GM23338 (cell line): ENCODE data around the gene RPL3. TPM values are rescaled to one million over a fixed set of nuclear protein-coding genes. Genes with fewer than 3 reads are reported as not detected.

Experiments
- ATAC-seq: fragments of 200-7000 bp; cut with Tn5 transposase; 3 replicates; pipeline ENCODE4 v1.9.1; 2020
- DNase-seq: peaks from one replicate; pipeline ENCODE4 v3.0.0-alpha.2; 2015; ENCODE audit warnings: low spot score
- H2AFZ ChIP-seq: fragments of 200-600 bp; sonication (generic); 2 replicates; pipeline ENCODE4 v1.8.0; 2016; ENCODE audit warnings: antibody characterized with exemption, mild to moderate bottlenecking, moderate library complexity
- H3F3A ChIP-seq: fragments of 200-600 bp; sonication (generic); replicated peaks from 2 replicates; pipeline ENCODE4 v1.8.0; 2017; ENCODE audit warnings: antibody characterized with exemption, mixed run types, low read depth
- H3K27ac ChIP-seq: fragments of 200-600 bp; sonication (generic); 2 replicates; pipeline ENCODE4 v1.6.1; 2016; ENCODE audit warnings: low read depth
- H3K27me3 ChIP-seq: fragments of 200-600 bp; sonication (generic); 2 replicates; pipeline ENCODE4 v1.8.0; 2016; ENCODE audit warnings: mild to moderate bottlenecking, mixed run types, moderate library complexity; ENCODE audit not compliant: insufficient read depth
- H3K36me3 ChIP-seq: fragments of 200-600 bp; sonication (generic); 2 replicates; pipeline ENCODE4 v1.8.0; 2016; ENCODE audit warnings: mild to moderate bottlenecking; ENCODE audit not compliant: insufficient read depth
- H3K4me1 ChIP-seq: fragments of 200-600 bp; sonication (generic); 2 replicates; pipeline ENCODE4 v1.8.0; 2016; ENCODE audit warnings: mild to moderate bottlenecking, moderate library complexity; ENCODE audit not compliant: insufficient read depth
- H3K4me2 ChIP-seq: fragments of 200-600 bp; sonication (generic); 2 replicates; pipeline ENCODE4 v1.7.1; 2017; ENCODE audit warnings: mixed run types
- H3K4me3 ChIP-seq: fragments of 200-600 bp; sonication (generic); 2 replicates; pipeline ENCODE4 v1.6.1; 2016; ENCODE audit warnings: mixed run types
- H3K79me2 ChIP-seq: fragments of 200-600 bp; sonication (generic); replicated peaks from 2 replicates; pipeline ENCODE4 v1.8.0; 2017; ENCODE audit warnings: mild to moderate bottlenecking; ENCODE audit not compliant: insufficient read depth
- H3K9me2 ChIP-seq: fragments of 200-600 bp; sonication (generic); 2 replicates; pipeline ENCODE4 v1.8.0; 2017; ENCODE audit not compliant: insufficient read depth
- H4K20me1 ChIP-seq: fragments of 200-600 bp; sonication (generic); replicated peaks from 2 replicates; pipeline ENCODE4 v1.8.0; 2017; ENCODE audit warnings: mild to moderate bottlenecking; ENCODE audit not compliant: insufficient read depth
- H3K27ac Mint-ChIP-seq: 2 replicates; pipeline ENCODE4 v1.8.0; 2020; ENCODE audit warnings: inconsistent platforms, mild to moderate bottlenecking, moderate library complexity, mixed read lengths
- H3K27me3 Mint-ChIP-seq: 3 replicates; pipeline ENCODE4 v1.8.0; 2022; ENCODE audit warnings: low read depth, mild to moderate bottlenecking, moderate library complexity, mixed read lengths, inconsistent platforms; ENCODE audit not compliant: insufficient read depth, poor library complexity
- H3K36me3 Mint-ChIP-seq: 3 replicates; pipeline ENCODE4 v1.8.0; 2021; ENCODE audit warnings: low read depth, mild to moderate bottlenecking, inconsistent platforms, moderate library complexity, mixed read lengths
- H3K4me1 Mint-ChIP-seq: 3 replicates; pipeline ENCODE4 v1.8.0; 2020; ENCODE audit warnings: mild to moderate bottlenecking, inconsistent platforms, mixed read lengths
- H3K4me3 Mint-ChIP-seq: 3 replicates; pipeline ENCODE4 v1.8.0; 2021; ENCODE audit warnings: moderate library complexity, mild to moderate bottlenecking, inconsistent platforms, mixed read lengths
- H3K9me3 Mint-ChIP-seq: 3 replicates; pipeline ENCODE4 v1.8.0; 2020; ENCODE audit warnings: moderate library complexity, mild to moderate bottlenecking, inconsistent platforms, mixed read lengths
- CREB1 ChIP-seq: fragments of 250-450 bp; sonication (Bioruptor Pico); IDR thresholded peaks from 2 replicates; pipeline ENCODE4 v1.5.0; 2020; ENCODE audit warnings: low read depth, mild to moderate bottlenecking, moderate library complexity
- EZH2 ChIP-seq: fragments of 200-600 bp; sonication (generic); IDR thresholded peaks from one replicate; pipeline ENCODE4 v1.8.0; 2017; ENCODE audit warnings: antibody characterized with exemption, mild to moderate bottlenecking, low read depth; ENCODE audit not compliant: unreplicated experiment
- EZH2phosphoT487 ChIP-seq: fragments of 200-600 bp; sonication (generic); IDR thresholded peaks from one replicate; pipeline ENCODE4 v1.8.1; 2018; ENCODE audit warnings: antibody characterized with exemption; ENCODE audit not compliant: unreplicated experiment
- JUNB ChIP-seq: IDR thresholded peaks from one replicate; pipeline ENCODE4 v1.6.1; 2016; ENCODE audit warnings: antibody characterized with exemption; ENCODE audit not compliant: unreplicated experiment
- NANOG ChIP-seq: IDR thresholded peaks from 2 replicates; pipeline ENCODE4 v1.6.1; 2016; ENCODE audit warnings: antibody characterized with exemption, borderline replicate concordance
- POLR2AphosphoS5 ChIP-seq: IDR thresholded peaks from 2 replicates; pipeline ENCODE4 v1.6.1; 2016; ENCODE audit warnings: antibody characterized with exemption, low read depth
- STAT1 ChIP-seq: IDR thresholded peaks from one replicate; pipeline ENCODE4 v1.6.1; 2016; ENCODE audit warnings: antibody characterized with exemption; ENCODE audit not compliant: unreplicated experiment
- ZNF114 ChIP-seq: fragments of 250-450 bp; sonication (Bioruptor Pico); IDR thresholded peaks from 2 replicates; pipeline ENCODE4 v1.5.0; 2020; ENCODE audit warnings: mild to moderate bottlenecking, moderate library complexity
- ZNF331 ChIP-seq: fragments of 250-450 bp; sonication (Bioruptor Pico); IDR thresholded peaks from 2 replicates; pipeline ENCODE4 v1.5.0; 2020; ENCODE audit warnings: low read depth, mild to moderate bottlenecking, moderate library complexity
- polyA plus RNA-seq: library from polyadenylated mRNA; unstranded; fragments of >200 nt; fragmentation: Nextera tagmentation; extraction: Ambion mirVana; gene quantifications from 2 replicates; pipeline ENCODE4 v1.2.1, GENCODE V29; 2016
- total RNA-seq: library from RNA; depleted of rRNA; stranded (reverse); fragments of >200 nt; shearing (Covaris generic); gene quantifications from 2 replicates; pipeline ENCODE4 v1.2.3, GENCODE V29; 2014
- TF ChIP-seq, protein P1 (sequence below): IDR thresholded peaks from 2 replicates; pipeline ENCODE4 v1.6.1; 2016; ENCODE audit warnings: antibody characterized with exemption
- TF ChIP-seq, protein P2 (sequence below): IDR thresholded peaks from one replicate; pipeline ENCODE4 v1.6.1; 2018; ENCODE audit warnings: antibody characterized with exemption; ENCODE audit not compliant: unreplicated experiment
- TF ChIP-seq, protein P3 (sequence below): fragments of 250-450 bp; sonication (Bioruptor Pico); IDR thresholded peaks from 2 replicates; pipeline ENCODE4 v1.5.0; 2020; ENCODE audit warnings: mild to moderate bottlenecking, moderate library complexity
- TF ChIP-seq, protein P4 (sequence below), 2 experiments: fragments of 200-600 bp in 1 of 2; sonication (generic) in 1 of 2; conservative IDR thresholded peaks; 2 replicates each; pipeline versions ENCODE4 v1.5.1 to v1.6.1; 2016 to 2017; ENCODE audit warnings: antibody characterized with exemption in 2 of 2, low read depth in 2 of 2, mild to moderate bottlenecking in 2 of 2, moderate library complexity in 1 of 2

The RPL3 gene
- total and polyA plus RNA-seq, 2 experiments from 2014 or later, result 1,983 to 3,244 TPM

DNA sequence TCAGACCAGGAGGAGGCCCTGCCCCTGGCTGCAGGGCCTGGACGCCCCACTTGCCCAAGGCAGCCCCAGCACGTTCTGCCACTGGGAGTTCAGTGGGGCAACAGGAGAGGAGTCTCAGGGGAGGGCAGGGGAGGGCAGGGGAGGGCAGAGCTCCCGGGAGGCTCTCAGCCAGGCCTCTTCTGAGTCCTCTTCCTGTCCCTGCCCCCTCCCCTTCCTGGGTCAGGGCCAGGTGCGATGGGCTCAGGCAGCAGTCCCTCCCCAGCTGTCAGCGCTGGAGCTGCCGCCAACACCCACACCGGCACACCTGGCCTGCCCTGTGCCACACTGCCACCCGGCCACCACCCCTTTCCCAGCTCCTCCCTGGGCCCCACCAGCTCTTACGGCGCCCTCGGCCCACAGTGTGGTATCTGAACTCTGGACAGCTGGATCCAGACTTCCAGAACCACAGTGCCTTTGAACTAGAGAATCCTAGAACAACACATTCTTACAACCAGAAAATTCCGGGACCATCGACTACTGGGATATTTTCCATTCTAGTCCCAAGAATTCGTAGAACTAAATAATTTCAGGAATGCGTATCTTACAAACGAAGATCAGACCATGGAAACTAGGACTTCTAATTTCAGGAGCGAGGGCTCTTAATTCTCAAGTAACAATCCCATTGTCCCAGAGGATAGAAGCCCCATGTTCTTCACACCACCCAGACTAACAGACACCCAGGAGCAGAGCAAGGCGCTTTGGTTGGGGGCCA, 21.8 kb downstream of the RPL3 start:
- Histone ChIP-seq H3K4me1 (peaks cover 18% of the 10 kb centered on the region; the same call in 1 of the 2 replicates), H3K4me2 (no peak overlapping the region), H3K4me3 (no peak overlapping the region), H3K36me3 (no peaks in the 10 kb centered on the region), H3K79me2 (no peaks in the 10 kb centered on the region), H3K27ac (peak overlapping the region; percentile 72), H4K20me1 (no peaks in the 10 kb centered on the region), H2AFZ (peak overlapping the region; percentile 76), H3K27me3 (no peaks in the 10 kb centered on the region), H3K9me2 (no peaks in the 10 kb centered on the region), H3F3A (0 out of 2 replicates have a peak, but pooled peaks cover 6% of the 10 kb centered on the region)
- ATAC-seq (peak; percentile 10), DNase-seq (peak; percentile 70)
- Mint-ChIP-seq H3K4me3 (no peak overlapping the region; the same call in 2 of the 3 replicates), H3K36me3 (no peaks in the 10 kb centered on the region; the same call in 1 of the 3 replicates), H3K9me3 (peaks cover 9% of the 10 kb centered on the region; the same call in 2 of the 3 replicates), H3K27ac (no peak overlapping the region), H3K4me1 (peaks cover 34% of the 10 kb centered on the region), H3K27me3 (peaks cover 20% of the 10 kb centered on the region)
- TF ChIP-seq NANOG, result no peak
- TF ChIP-seq EZH2phosphoT487, result no peak
- TF ChIP-seq JUNB, result no peak
- no peak for TF ChIP-seq EZH2
- TF ChIP-seq, protein P1, sequence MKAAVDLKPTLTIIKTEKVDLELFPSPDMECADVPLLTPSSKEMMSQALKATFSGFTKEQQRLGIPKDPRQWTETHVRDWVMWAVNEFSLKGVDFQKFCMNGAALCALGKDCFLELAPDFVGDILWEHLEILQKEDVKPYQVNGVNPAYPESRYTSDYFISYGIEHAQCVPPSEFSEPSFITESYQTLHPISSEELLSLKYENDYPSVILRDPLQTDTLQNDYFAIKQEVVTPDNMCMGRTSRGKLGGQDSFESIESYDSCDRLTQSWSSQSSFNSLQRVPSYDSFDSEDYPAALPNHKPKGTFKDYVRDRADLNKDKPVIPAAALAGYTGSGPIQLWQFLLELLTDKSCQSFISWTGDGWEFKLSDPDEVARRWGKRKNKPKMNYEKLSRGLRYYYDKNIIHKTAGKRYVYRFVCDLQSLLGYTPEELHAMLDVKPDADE, result no peak
- no peak for TF ChIP-seq ZNF114 (CRISPR knock-in tag)
- TF ChIP-seq POLR2AphosphoS5, result no peak
- no peak for TF ChIP-seq STAT1
- TF ChIP-seq, protein P2, sequence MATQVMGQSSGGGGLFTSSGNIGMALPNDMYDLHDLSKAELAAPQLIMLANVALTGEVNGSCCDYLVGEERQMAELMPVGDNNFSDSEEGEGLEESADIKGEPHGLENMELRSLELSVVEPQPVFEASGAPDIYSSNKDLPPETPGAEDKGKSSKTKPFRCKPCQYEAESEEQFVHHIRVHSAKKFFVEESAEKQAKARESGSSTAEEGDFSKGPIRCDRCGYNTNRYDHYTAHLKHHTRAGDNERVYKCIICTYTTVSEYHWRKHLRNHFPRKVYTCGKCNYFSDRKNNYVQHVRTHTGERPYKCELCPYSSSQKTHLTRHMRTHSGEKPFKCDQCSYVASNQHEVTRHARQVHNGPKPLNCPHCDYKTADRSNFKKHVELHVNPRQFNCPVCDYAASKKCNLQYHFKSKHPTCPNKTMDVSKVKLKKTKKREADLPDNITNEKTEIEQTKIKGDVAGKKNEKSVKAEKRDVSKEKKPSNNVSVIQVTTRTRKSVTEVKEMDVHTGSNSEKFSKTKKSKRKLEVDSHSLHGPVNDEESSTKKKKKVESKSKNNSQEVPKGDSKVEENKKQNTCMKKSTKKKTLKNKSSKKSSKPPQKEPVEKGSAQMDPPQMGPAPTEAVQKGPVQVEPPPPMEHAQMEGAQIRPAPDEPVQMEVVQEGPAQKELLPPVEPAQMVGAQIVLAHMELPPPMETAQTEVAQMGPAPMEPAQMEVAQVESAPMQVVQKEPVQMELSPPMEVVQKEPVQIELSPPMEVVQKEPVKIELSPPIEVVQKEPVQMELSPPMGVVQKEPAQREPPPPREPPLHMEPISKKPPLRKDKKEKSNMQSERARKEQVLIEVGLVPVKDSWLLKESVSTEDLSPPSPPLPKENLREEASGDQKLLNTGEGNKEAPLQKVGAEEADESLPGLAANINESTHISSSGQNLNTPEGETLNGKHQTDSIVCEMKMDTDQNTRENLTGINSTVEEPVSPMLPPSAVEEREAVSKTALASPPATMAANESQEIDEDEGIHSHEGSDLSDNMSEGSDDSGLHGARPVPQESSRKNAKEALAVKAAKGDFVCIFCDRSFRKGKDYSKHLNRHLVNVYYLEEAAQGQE, result no peak
- TF ChIP-seq, protein P3, sequence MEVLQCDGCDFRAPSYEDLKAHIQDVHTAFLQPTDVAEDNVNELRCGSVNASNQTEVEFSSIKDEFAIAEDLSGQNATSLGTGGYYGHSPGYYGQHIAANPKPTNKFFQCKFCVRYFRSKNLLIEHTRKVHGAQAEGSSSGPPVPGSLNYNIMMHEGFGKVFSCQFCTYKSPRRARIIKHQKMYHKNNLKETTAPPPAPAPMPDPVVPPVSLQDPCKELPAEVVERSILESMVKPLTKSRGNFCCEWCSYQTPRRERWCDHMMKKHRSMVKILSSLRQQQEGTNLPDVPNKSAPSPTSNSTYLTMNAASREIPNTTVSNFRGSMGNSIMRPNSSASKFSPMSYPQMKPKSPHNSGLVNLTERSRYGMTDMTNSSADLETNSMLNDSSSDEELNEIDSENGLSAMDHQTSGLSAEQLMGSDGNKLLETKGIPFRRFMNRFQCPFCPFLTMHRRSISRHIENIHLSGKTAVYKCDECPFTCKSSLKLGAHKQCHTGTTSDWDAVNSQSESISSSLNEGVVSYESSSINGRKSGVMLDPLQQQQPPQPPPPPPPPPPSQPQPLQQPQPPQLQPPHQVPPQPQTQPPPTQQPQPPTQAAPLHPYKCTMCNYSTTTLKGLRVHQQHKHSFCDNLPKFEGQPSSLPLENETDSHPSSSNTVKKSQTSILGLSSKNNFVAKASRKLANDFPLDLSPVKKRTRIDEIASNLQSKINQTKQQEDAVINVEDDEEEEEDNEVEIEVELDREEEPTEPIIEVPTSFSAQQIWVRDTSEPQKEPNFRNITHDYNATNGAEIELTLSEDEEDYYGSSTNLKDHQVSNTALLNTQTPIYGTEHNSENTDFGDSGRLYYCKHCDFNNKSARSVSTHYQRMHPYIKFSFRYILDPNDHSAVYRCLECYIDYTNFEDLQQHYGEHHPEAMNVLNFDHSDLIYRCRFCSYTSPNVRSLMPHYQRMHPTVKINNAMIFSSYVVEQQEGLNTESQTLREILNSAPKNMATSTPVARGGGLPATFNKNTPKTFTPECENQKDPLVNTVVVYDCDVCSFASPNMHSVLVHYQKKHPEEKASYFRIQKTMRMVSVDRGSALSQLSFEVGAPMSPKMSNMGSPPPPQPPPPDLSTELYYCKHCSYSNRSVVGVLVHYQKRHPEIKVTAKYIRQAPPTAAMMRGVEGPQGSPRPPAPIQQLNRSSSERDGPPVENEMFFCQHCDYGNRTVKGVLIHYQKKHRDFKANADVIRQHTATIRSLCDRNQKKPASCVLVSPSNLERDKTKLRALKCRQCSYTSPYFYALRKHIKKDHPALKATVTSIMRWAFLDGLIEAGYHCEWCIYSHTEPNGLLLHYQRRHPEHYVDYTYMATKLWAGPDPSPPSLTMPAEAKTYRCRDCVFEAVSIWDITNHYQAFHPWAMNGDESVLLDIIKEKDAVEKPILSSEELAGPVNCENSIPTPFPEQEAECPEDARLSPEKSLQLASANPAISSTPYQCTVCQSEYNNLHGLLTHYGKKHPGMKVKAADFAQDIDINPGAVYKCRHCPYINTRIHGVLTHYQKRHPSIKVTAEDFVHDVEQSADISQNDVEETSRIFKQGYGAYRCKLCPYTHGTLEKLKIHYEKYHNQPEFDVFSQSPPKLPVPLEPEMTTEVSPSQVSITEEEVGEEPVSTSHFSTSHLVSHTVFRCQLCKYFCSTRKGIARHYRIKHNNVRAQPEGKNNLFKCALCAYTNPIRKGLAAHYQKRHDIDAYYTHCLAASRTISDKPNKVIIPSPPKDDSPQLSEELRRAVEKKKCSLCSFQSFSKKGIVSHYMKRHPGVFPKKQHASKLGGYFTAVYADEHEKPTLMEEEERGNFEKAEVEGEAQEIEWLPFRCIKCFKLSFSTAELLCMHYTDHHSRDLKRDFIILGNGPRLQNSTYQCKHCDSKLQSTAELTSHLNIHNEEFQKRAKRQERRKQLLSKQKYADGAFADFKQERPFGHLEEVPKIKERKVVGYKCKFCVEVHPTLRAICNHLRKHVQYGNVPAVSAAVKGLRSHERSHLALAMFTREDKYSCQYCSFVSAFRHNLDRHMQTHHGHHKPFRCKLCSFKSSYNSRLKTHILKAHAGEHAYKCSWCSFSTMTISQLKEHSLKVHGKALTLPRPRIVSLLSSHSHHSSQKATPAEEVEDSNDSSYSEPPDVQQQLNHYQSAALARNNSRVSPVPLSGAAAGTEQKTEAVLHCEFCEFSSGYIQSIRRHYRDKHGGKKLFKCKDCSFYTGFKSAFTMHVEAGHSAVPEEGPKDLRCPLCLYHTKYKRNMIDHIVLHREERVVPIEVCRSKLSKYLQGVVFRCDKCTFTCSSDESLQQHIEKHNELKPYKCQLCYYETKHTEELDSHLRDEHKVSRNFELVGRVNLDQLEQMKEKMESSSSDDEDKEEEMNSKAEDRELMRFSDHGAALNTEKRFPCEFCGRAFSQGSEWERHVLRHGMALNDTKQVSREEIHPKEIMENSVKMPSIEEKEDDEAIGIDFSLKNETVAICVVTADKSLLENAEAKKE (CRISPR knock-in tag), result no peak
- TF ChIP-seq, protein P4, sequence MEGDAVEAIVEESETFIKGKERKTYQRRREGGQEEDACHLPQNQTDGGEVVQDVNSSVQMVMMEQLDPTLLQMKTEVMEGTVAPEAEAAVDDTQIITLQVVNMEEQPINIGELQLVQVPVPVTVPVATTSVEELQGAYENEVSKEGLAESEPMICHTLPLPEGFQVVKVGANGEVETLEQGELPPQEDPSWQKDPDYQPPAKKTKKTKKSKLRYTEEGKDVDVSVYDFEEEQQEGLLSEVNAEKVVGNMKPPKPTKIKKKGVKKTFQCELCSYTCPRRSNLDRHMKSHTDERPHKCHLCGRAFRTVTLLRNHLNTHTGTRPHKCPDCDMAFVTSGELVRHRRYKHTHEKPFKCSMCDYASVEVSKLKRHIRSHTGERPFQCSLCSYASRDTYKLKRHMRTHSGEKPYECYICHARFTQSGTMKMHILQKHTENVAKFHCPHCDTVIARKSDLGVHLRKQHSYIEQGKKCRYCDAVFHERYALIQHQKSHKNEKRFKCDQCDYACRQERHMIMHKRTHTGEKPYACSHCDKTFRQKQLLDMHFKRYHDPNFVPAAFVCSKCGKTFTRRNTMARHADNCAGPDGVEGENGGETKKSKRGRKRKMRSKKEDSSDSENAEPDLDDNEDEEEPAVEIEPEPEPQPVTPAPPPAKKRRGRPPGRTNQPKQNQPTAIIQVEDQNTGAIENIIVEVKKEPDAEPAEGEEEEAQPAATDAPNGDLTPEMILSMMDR (conservative IDR thresholded peaks at IDR 0.05; ENCODE audit: low read depth in 2 of 2), result no peak
- TF ChIP-seq ZNF331 (CRISPR knock-in tag), result no peak
- no peak for TF ChIP-seq CREB1
